Glutamatergic neuron (in vitro differentiated cells): ENCODE measurements around the gene OR4F6. TPM values are rescaled to one million over a fixed set of nuclear protein-coding genes. Genes with fewer than 3 reads are reported as not detected.

ENCODE experiments used
- DNase-seq: peaks from one replicate; pipeline ENCODE4 v3.0.0; 2022
- H3K27ac Mint-ChIP-seq: one replicate; pipeline ENCODE4 v1.8.0; 2020; ENCODE audit warnings: mild to moderate bottlenecking, mixed read lengths, inconsistent platforms; ENCODE audit not compliant: unreplicated experiment
- H3K27me3 Mint-ChIP-seq: one replicate; pipeline ENCODE4 v1.8.0; 2020; ENCODE audit warnings: mild to moderate bottlenecking, moderate library complexity, mixed read lengths, inconsistent platforms; ENCODE audit not compliant: unreplicated experiment
- H3K36me3 Mint-ChIP-seq: one replicate; pipeline ENCODE4 v1.8.0; 2020; ENCODE audit warnings: mild to moderate bottlenecking, mixed read lengths, inconsistent platforms; ENCODE audit not compliant: unreplicated experiment
- H3K4me1 Mint-ChIP-seq: one replicate; pipeline ENCODE4 v1.8.0; 2020; ENCODE audit warnings: mild to moderate bottlenecking, low read depth, mixed read lengths, inconsistent platforms; ENCODE audit not compliant: unreplicated experiment
- H3K4me3 Mint-ChIP-seq: one replicate; pipeline ENCODE4 v1.8.0; 2020; ENCODE audit warnings: mild to moderate bottlenecking, mixed read lengths, inconsistent platforms; ENCODE audit not compliant: unreplicated experiment
- H3K9me3 Mint-ChIP-seq: one replicate; pipeline ENCODE4 v1.8.0; 2020; ENCODE audit warnings: mild to moderate bottlenecking, moderate library complexity, mixed read lengths, inconsistent platforms; ENCODE audit not compliant: unreplicated experiment
- CTCF ChIP-seq: fragments of 200-600 bp; sonication (generic); IDR thresholded peaks from one replicate; pipeline ENCODE4 v1.5.0; 2021; ENCODE audit not compliant: partially characterized antibody, unreplicated experiment
- total RNA-seq: library from RNA; stranded (reverse); fragmentation: NEBNext Ultra II Directional; extraction: Animal tissue kit (Norgen Biotek cat#: 25700); gene quantifications from one replicate; pipeline ENCODE4 v1.2.1, GENCODE V29; 2021; ENCODE audit not compliant: unreplicated experiment

The OR4F6 gene
- total RNA-seq, 1 donor from 2014 or later: not detected

- Mint-ChIP-seq H3K9me3 (no peaks in the 10 kb centered on the region), H3K27me3 (no peaks in the 10 kb centered on the region), H3K27ac (no peak overlapping the region), H3K36me3 (no peaks in the 10 kb centered on the region), H3K4me3 (no peak overlapping the region), H3K4me1 (no peaks in the 10 kb centered on the region)
- no peak for DNase-seq
- TF ChIP-seq CTCF: no peak
These were observed 367 bp downstream of the OR4F6 start for GRCh38 chr15:101803676-101804075.

GRCh38 chr15:101804375-101804774, 1.1 kb downstream of the OR4F6 start:
- Mint-ChIP-seq H3K27me3 (no peaks in the 10 kb centered on the region), H3K9me3 (no peaks in the 10 kb centered on the region), H3K27ac (no peak overlapping the region), H3K36me3 (no peaks in the 10 kb centered on the region), H3K4me1 (no peaks in the 10 kb centered on the region), H3K4me3 (no peak overlapping the region)
- no peak for DNase-seq
- no peak for TF ChIP-seq CTCF

GRCh38 chr15:101804941-101805340, 1.6 kb downstream of the OR4F6 start:
- TF ChIP-seq CTCF: no peak
- H3K4me3 Mint-ChIP-seq: no peak overlapping the region
- no peak overlapping the region for H3K27ac Mint-ChIP-seq
- no peaks in the 10 kb centered on the region for H3K9me3 Mint-ChIP-seq
- no peaks in the 10 kb centered on the region for H3K27me3 Mint-ChIP-seq
- H3K4me1 Mint-ChIP-seq: no peaks in the 10 kb centered on the region
- H3K36me3 Mint-ChIP-seq: no peaks in the 10 kb centered on the region
- DNase-seq: no peak

- no peaks in the 10 kb centered on the region for H3K4me1 Mint-ChIP-seq
- no peak for DNase-seq
- H3K36me3 Mint-ChIP-seq: no peaks in the 10 kb centered on the region
- TF ChIP-seq CTCF: no peak
- no peak overlapping the region for H3K4me3 Mint-ChIP-seq
- no peaks in the 10 kb centered on the region for H3K9me3 Mint-ChIP-seq
- H3K27me3 Mint-ChIP-seq: no peaks in the 10 kb centered on the region
- H3K27ac Mint-ChIP-seq: no peak overlapping the region
These were observed 2.5 kb downstream of the OR4F6 start for GRCh38 chr15:101805605-101806345.

GRCh38 chr15:101807345-101807945, 4.1 kb downstream of the OR4F6 start:
- H3K4me1 Mint-ChIP-seq: no peaks in the 10 kb centered on the region
- H3K27me3 Mint-ChIP-seq: no peaks in the 10 kb centered on the region
- TF ChIP-seq CTCF: no peak
- H3K4me3 Mint-ChIP-seq: no peak overlapping the region
- no peak for DNase-seq
- no peaks in the 10 kb centered on the region for H3K9me3 Mint-ChIP-seq
- H3K27ac Mint-ChIP-seq: no peak overlapping the region
- H3K36me3 Mint-ChIP-seq: no peaks in the 10 kb centered on the region
